Tibial nerve (tissue), 4 donors: ENCODE results near the gene RPAP3.

ENCODE experiments used
- EP300 ChIP-seq, 2 donors: sonication (generic); formaldehyde crosslinking; IDR thresholded peaks; one replicate each; pipeline ENCODE4 v1.6.1; 2017; ENCODE audit warnings: antibody characterized with exemption in 2 of 2, mild to moderate bottlenecking in 1 of 2
- POLR2A ChIP-seq, 2 donors: fragments of 450-650 bp; IDR thresholded peaks; one replicate each; pipeline ENCODE4 v1.6.1; 2017; ENCODE audit warnings: antibody characterized with exemption in 2 of 2, mild to moderate bottlenecking in 2 of 2, moderate library complexity in 2 of 2
- TF ChIP-seq, protein P1 (sequence below), 5 experiments: fragments of 200-600 bp in 3 of 5; fragments of 450-650 bp in 2 of 5; sonication (generic) in 3 of 5; IDR thresholded peaks; one replicate each; pipeline ENCODE4 v1.5.1; 2016 to 2019; ENCODE audit warnings: antibody characterized with exemption in 5 of 5, mild to moderate bottlenecking in 3 of 5, moderate library complexity in 2 of 5

DNA sequence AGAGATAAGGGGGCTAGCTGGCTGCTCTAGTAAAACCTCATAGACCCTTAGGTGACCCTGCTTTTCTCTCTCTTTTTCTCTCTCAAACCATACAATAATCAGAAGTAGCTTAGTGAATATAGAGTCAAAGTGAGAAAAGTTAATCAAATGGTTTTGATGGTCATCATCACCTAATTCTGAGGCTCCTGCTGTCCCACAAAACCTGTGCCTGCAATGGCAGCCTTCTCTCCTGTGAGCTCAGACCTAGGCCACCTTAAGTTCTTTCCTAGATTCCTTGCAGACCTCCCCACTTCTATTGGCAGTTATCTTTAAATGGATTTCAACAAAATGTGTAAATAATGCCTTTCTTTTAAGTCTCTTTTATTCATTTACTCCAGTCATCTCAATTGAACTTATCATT, 1.5 kb upstream of the RPAP3 start:
- TF ChIP-seq POLR2A (IDR thresholded peaks at IDR 0.05), result no peak
- TF ChIP-seq, protein P1, sequence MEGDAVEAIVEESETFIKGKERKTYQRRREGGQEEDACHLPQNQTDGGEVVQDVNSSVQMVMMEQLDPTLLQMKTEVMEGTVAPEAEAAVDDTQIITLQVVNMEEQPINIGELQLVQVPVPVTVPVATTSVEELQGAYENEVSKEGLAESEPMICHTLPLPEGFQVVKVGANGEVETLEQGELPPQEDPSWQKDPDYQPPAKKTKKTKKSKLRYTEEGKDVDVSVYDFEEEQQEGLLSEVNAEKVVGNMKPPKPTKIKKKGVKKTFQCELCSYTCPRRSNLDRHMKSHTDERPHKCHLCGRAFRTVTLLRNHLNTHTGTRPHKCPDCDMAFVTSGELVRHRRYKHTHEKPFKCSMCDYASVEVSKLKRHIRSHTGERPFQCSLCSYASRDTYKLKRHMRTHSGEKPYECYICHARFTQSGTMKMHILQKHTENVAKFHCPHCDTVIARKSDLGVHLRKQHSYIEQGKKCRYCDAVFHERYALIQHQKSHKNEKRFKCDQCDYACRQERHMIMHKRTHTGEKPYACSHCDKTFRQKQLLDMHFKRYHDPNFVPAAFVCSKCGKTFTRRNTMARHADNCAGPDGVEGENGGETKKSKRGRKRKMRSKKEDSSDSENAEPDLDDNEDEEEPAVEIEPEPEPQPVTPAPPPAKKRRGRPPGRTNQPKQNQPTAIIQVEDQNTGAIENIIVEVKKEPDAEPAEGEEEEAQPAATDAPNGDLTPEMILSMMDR (IDR thresholded peaks at IDR 0.05), result no peak
- no peak for TF ChIP-seq EP300 (IDR thresholded peaks at IDR 0.05)
